Stomach smooth muscle (tissue), 2 donors: ENCODE results near the gene SORCS3.

Source experiments
- H3K27ac ChIP-seq: one replicate; pipeline ENCODE4 v1.7.0; 2013; ENCODE audit warnings: mild to moderate bottlenecking, low read length, inconsistent platforms
- H3K27me3 ChIP-seq, 2 donors: one replicate each; pipeline ENCODE4 v1.7.0; 2013; ENCODE audit warnings: low read length in 2 of 2; ENCODE audit not compliant: insufficient read depth in 2 of 2, control insufficient read depth in 1 of 2
- H3K36me3 ChIP-seq, 2 donors: one replicate each; pipeline ENCODE4 v1.7.0; 2013; ENCODE audit warnings: low read length in 2 of 2; ENCODE audit not compliant: control insufficient read depth in 2 of 2, insufficient read depth in 2 of 2
- H3K4me1 ChIP-seq: one replicate; pipeline ENCODE4 v1.7.0; 2013; ENCODE audit warnings: low read length; ENCODE audit not compliant: control insufficient read depth, insufficient read depth
- H3K4me3 ChIP-seq, 2 donors: one replicate each; pipeline ENCODE4 v1.7.0; 2013; ENCODE audit warnings: low read length in 2 of 2
- H3K9ac ChIP-seq, 2 donors: one replicate each; pipeline ENCODE4 v1.7.0; 2013; ENCODE audit warnings: low read length in 2 of 2, mild to moderate bottlenecking in 1 of 2
- H3K9me3 ChIP-seq, 2 donors: one replicate each; pipeline ENCODE4 v1.7.0; 2013; ENCODE audit warnings: low read length in 2 of 2; ENCODE audit not compliant: control insufficient read depth in 2 of 2
- donor health status: healthy.
- donor health status: Pancreatic carcinoma.

Gene SORCS3

DNA sequence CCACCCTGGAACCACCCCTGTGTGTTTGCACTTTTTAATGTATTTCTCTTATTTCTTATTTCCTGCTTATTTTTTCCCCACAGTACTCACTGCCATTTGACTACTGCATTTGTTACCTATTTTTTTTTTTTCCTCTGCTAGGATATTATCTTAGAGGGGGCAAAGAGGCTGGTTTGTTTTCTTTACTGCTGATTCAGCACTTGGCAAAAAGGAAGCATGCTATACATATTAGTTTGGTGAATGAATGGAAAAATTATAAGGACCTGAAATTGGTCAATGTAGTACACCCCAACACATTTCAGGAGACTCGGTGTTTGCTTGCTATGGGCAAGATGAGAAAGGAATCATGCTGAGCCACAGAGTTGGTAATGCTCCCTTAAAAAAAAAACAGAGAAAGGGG, 193.5 kb downstream of the SORCS3 start:
- no peaks in the 10 kb centered on the region for H3K4me1 ChIP-seq
- no peaks in the 10 kb centered on the region for H3K36me3 ChIP-seq
- no peaks in the 10 kb centered on the region for H3K9me3 ChIP-seq
- no peak overlapping the region for H3K27ac ChIP-seq
- H3K4me3 ChIP-seq: no peak overlapping the region
- H3K9ac ChIP-seq: no peak overlapping the region
- H3K27me3 ChIP-seq: no peaks in the 10 kb centered on the region

DNA sequence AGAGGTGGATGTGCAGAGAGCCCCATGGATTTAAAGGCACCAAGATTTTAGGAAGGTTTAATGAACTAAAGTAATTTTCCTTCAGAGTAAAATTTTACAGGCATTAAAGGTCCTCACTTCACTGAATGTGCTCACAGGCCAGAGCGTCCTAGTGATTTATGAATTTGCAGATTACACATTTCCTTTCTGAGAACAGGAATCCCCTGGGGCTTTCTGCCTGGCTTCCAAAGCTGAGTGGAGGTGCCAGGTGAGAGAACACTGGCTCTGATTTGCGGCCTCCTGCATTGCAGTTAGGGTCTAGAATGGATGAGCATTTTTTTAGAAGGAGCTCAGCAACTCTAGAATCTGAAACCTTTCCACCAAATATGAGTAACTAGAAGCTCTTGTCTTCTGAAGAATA, 194.3 kb downstream of the SORCS3 start:
- Histone ChIP-seq H3K9ac (no peak overlapping the region), H3K27me3 (no peaks in the 10 kb centered on the region), H3K4me1 (no peaks in the 10 kb centered on the region), H3K27ac (no peak overlapping the region), H3K36me3 (no peaks in the 10 kb centered on the region), H3K4me3 (no peak overlapping the region), H3K9me3 (no peaks in the 10 kb centered on the region)

DNA sequence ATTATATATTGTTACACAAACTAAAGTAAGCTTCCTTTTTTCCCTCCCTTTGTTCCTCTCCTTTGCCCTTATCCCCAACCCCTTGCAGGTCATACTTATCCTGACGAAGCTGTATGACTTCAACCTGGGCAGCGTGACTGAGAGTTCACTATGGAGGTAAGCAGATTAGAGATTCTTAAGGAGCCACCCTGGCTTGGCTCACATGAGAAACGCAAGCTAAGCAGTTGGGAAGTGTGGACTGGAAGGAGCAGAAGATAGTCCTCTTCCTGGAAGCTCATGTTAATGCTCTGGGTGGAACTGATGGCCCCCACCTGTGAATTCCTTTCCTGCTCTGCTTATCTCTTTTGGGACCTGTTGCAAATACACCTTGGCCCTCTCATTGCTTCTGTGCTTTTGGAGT, 201.6 kb downstream of the SORCS3 start:
- Histone ChIP-seq H3K4me1 (no peaks in the 10 kb centered on the region), H3K27me3 (no peaks in the 10 kb centered on the region), H3K9me3 (peaks cover 0 to 2% of the 10 kb centered on the region in 2 donors), H3K4me3 (no peak overlapping the region), H3K27ac (no peak overlapping the region), H3K9ac (no peak overlapping the region), H3K36me3 (no peaks in the 10 kb centered on the region)

DNA sequence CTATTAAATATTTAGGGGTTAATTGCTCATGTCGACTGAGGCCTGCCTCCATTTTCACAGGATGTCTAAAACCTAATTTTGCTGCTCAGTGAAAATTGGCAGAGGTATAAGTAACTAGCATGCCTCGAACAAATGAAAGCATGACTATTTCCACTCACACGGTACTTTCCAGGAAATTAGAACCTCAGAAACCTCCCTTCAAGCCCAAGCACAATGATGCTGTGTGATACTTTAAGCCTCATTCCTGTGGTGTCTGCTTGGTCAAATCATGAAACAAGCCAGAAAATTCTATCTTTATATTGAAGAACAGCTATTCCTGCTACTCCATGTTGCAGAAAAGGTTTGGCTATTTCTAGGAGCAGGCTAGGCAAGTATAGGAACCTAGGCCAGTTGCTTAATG, 203.0 kb downstream of the SORCS3 start:
- no peak overlapping the region for H3K9ac ChIP-seq

DNA sequence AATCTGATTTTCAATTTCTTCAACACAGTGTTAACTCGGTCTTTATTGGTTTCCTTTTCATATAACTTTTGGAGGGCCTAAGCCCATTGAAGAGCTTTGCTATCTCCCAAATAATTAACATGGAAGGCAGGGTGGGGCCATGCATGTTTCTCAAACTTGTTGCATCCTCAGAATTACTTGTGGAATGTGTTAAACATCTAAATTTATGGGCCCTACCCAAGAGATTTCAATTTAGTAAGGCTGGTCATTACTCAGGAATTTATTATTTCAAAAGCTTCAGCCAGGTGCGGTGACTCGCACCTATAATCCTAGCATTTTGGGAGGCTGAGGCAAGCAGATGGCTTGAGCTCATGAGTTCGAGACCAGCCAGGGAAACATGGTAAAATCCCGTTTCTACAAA, 208.9 kb downstream of the SORCS3 start:
- Histone ChIP-seq H3K4me1 (no peaks in the 10 kb centered on the region), H3K27me3 (no peaks in the 10 kb centered on the region), H3K9me3 (peaks cover 0 to under 1% of the 10 kb centered on the region in 2 donors), H3K27ac (no peak overlapping the region), H3K36me3 (no peaks in the 10 kb centered on the region), H3K9ac (no peak overlapping the region), H3K4me3 (no peak overlapping the region)

More for the DNA sequence above, 203.0 kb downstream of the SORCS3 start:
- Histone ChIP-seq H3K36me3 (no peaks in the 10 kb centered on the region), H3K4me1 (no peaks in the 10 kb centered on the region), H3K4me3 (no peak overlapping the region), H3K27me3 (no peaks in the 10 kb centered on the region), H3K27ac (no peak overlapping the region), H3K9me3 (peaks cover 0 to 2% of the 10 kb centered on the region in 2 donors)

DNA sequence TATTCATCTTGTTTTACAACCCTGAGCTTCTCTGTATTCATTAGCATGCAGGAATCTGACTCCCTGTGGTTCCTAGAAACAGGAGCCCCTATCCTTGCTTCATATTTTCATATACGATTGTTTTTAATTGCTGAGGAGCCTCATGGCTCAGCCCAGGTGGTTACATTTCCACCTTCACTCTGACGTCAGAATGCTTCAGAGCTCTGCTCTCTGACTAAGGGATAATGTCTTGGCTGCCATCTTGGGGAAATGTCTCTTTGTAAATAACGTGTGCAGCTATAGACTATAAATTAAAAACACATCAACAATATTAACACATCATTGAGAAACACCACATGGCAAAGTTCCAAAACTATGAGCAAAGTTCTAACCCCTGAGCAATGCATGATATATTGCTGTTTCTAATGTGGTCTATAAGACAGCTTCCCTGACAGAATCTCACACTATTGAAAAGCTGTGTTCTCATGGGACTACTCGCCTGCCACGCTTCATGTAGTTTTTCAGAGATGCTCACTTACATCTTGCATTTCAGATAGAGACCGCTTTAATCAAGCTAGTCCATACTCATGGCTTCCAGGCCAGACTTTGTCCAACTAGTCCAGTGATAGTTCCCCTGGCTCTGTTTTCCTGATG, 227.0 kb downstream of the SORCS3 start:
- H3K27me3 ChIP-seq: peaks cover 0 to 2% of the 10 kb centered on the region in 2 donors
- no peaks in the 10 kb centered on the region for H3K36me3 ChIP-seq
- H3K27ac ChIP-seq: no peak overlapping the region
- no peaks in the 10 kb centered on the region for H3K4me1 ChIP-seq
- H3K9me3 ChIP-seq: no peaks in the 10 kb centered on the region
- H3K4me3 ChIP-seq: no peak overlapping the region
- no peak overlapping the region for H3K9ac ChIP-seq

DNA sequence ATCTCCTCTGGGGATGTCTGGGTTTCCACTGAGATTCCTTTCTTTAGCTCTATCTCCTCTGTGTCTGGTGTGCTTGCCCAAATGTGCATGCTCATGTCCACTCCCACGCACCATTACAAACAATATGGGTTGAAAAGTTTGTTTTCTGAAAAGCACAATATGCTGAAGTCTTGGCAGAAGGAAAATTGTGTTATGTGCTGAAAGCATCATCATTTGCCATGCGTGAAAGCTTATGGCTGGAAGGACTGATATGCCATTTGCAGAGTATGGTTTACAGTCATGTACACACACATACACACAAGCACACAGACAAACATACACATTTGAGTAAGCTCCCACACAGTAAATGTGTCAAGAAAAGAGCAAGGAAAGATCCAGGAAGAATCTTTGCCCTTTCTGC, 231.6 kb downstream of the SORCS3 start:
- no peaks in the 10 kb centered on the region for H3K36me3 ChIP-seq
- no peak overlapping the region for H3K9ac ChIP-seq
- H3K9me3 ChIP-seq: no peaks in the 10 kb centered on the region
- H3K27me3 ChIP-seq: peaks cover 0 to 2% of the 10 kb centered on the region in 2 donors
- H3K27ac ChIP-seq: no peak overlapping the region
- no peaks in the 10 kb centered on the region for H3K4me1 ChIP-seq
- no peak overlapping the region for H3K4me3 ChIP-seq

DNA sequence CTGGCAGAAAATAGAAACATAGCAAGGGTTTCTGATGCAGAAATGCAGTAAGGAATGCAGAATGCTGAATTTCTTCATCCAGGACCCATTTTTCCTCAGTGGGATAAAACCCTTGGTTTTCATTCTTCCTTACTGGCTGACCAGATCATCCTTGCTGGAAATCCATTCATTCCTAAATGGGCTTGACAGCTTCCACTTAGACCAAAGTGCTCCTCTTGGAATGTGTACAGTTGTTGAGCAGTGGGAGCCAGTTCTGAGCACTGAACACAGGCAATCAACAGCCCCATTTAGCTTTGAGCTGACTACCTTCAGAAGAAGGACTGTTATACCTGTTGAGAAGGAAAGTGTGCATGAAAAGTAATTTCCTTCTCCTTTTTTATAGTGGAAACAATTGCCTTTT, 232.1 kb downstream of the SORCS3 start:
- Histone ChIP-seq H3K27me3 (peaks cover 0 to 2% of the 10 kb centered on the region in 2 donors), H3K9me3 (no peaks in the 10 kb centered on the region), H3K9ac (no peak overlapping the region), H3K4me1 (no peaks in the 10 kb centered on the region), H3K4me3 (no peak overlapping the region), H3K36me3 (no peaks in the 10 kb centered on the region), H3K27ac (no peak overlapping the region)

DNA sequence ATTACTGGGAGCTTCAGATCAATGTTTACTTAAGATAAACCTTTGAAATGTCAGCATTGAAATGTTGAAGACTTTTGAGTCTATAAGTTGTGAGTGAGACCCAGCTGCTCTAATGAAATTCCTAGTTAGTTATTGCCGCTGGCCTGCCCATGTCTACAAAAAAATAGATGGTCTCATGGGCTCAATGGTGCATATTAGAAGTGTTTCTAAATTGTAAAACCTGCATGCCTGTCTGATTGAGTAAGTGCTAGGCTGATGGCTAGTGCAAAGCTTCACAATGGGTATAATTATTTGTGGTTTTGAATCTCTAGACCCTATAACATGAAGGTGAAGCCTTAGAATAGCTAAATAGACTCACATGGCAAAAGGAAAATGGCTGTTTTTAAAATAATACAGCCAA, 234.5 kb downstream of the SORCS3 start:
- Histone ChIP-seq H3K36me3 (no peaks in the 10 kb centered on the region), H3K9ac (no peak overlapping the region), H3K9me3 (no peaks in the 10 kb centered on the region), H3K4me3 (no peak overlapping the region), H3K27ac (no peak overlapping the region), H3K27me3 (peaks cover 0 to under 1% of the 10 kb centered on the region in 2 donors), H3K4me1 (no peaks in the 10 kb centered on the region)

DNA sequence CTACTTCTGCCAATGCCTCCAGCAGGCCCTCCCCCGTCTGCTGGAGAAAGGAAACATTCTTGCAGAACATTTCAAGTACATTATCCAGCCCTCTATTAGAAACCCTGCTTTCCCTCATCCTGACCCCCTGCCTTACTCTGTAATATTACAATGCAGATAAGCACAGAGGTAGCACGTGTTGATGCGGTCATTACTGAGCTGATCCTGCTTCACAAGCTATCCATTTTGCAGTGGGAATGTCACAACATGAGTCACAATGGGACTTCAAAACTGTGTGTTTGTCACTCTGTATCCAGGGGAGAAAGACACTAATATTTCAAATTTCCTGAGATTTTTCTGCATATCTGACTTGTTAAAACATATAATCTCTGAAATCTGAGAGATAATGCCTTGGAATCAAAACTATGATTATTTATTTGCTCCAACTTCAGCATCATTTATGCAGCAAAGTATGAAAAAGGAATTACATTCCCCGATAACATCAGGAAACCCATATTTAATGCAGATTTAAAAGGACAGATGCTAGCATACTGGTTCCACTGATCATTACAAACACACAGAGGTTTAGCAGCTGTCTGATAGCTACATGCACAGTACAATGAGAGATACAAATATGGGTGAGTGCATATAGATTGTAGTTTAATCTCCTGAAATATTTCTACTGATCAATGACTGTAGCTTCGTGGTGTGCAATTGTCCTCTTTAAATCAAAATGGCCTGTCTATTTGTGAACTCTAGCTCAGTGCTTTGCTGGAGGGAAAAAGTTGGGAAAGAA, 239.7 kb downstream of the SORCS3 start:
- no peaks in the 10 kb centered on the region for H3K4me1 ChIP-seq
- H3K4me3 ChIP-seq: no peak overlapping the region
- no peak overlapping the region for H3K27ac ChIP-seq
- no peaks in the 10 kb centered on the region for H3K27me3 ChIP-seq
- H3K9me3 ChIP-seq: no peaks in the 10 kb centered on the region
- H3K9ac ChIP-seq: no peak overlapping the region
- H3K36me3 ChIP-seq: no peaks in the 10 kb centered on the region

DNA sequence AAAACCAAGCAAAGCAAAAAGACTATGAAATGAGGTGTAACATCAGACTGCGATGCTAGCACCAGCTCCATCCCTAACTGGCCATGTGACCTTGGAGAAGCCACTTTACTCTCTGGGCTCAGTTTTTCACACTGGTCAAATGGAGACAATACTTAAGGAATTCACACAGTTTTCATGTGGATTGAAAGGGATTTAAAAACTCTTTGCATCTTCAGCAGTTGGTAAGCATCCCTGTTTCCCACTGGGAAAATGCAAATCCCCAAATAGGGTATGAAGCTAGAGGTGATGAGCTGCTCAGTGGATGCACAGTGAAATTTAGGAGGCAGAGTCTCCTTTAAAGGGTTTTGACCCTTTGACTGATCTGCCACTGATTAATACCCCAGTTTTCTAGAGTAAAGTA, 240.7 kb downstream of the SORCS3 start:
- no peak overlapping the region for H3K4me3 ChIP-seq
- no peak overlapping the region for H3K9ac ChIP-seq
- no peaks in the 10 kb centered on the region for H3K4me1 ChIP-seq
- no peaks in the 10 kb centered on the region for H3K9me3 ChIP-seq
- no peaks in the 10 kb centered on the region for H3K36me3 ChIP-seq
- H3K27ac ChIP-seq: no peak overlapping the region
- no peaks in the 10 kb centered on the region for H3K27me3 ChIP-seq
